ENCODE data around the gene KCNIP4.

- no peak for TF ChIP-seq ARID3A (IDR thresholded peaks at IDR 0.05; ENCODE audit: borderline replicate concordance, low read depth, low read length)
- no peak for TF ChIP-seq CTCF (IDR thresholded peaks at IDR 0.05 in 2 of 3, conservative IDR thresholded peaks at IDR 0.05 in 1 of 3; ENCODE audit: insufficient read depth in 2 of 3, low read depth in 1 of 3, low read length in 3 of 3)
- TF ChIP-seq ZNF79 (CRISPR knock-in tag; IDR thresholded peaks at IDR 0.05; ENCODE audit: low read depth), result no peak
- TF ChIP-seq BDP1 (IDR thresholded peaks at IDR 0.05; ENCODE audit: insufficient read depth, insufficient read length), result no peak
- TF ChIP-seq NFYB (IDR thresholded peaks at IDR 0.05; ENCODE audit: extremely low read depth, insufficient read length), result no peak
- no peak for TF ChIP-seq MXI1 (IDR thresholded peaks at IDR 0.05; ENCODE audit: low read depth, low read length)
Measured at GRCh38 chr4:21952549-21952948, 4.0 kb upstream of the KCNIP4 start.
